Thyroid gland (tissue), 4 donors: Measurements from ENCODE around the gene SHC3. TPM values are rescaled to one million over a fixed set of nuclear protein-coding genes. Genes with fewer than 3 reads are reported as not detected.

ENCODE experiments used
- DNase-seq, 2 donors: peaks; one replicate each; pipeline ENCODE4 v3.0.0-alpha.2; 2019
- H3K27ac ChIP-seq, 3 donors: fragments of 200-600 bp; sonication (generic); 1 replicate in 2 of 3; 2 replicates in 1 of 3; pipeline ENCODE4 v1.5.1; 2016 to 2019; ENCODE audit warnings: mild to moderate bottlenecking in 1 of 3, moderate library complexity in 1 of 3
- H3K27me3 ChIP-seq: fragments of 200-600 bp; sonication (generic); one replicate; pipeline ENCODE4 v1.5.1; 2019
- H3K36me3 ChIP-seq, 2 donors: fragments of 200-600 bp; sonication (generic); one replicate each; pipeline ENCODE4 v1.5.1; 2016 to 2019
- H3K4me1 ChIP-seq, 2 donors: fragments of 200-600 bp; sonication (generic); one replicate each; pipeline ENCODE4 v1.5.1; 2017 to 2019
- H3K4me3 ChIP-seq, 3 donors: fragments of 200-600 bp; sonication (generic); replicated peaks in 1 of 3; 1 replicate in 2 of 3; 2 replicates in 1 of 3; pipeline ENCODE4 v1.5.1; 2016; ENCODE audit warnings: mild to moderate bottlenecking in 1 of 3
- H3K9me3 ChIP-seq: fragments of 200-600 bp; sonication (generic); one replicate; pipeline ENCODE4 v1.5.1; 2017
- CTCF ChIP-seq, 6 experiments: fragments of 200-600 bp in 3 of 6; fragments of 450-650 bp in 3 of 6; sonication (generic) in 3 of 6; IDR thresholded peaks; one replicate each; pipeline ENCODE4 v1.5.1; 2016 to 2019; ENCODE audit warnings: antibody characterized with exemption in 6 of 6, mild to moderate bottlenecking in 2 of 6, inconsistent platforms in 1 of 6, moderate library complexity in 1 of 6
- POLR2A ChIP-seq, 2 donors: fragments of 450-650 bp; IDR thresholded peaks; one replicate each; pipeline ENCODE4 v1.6.1; 2017; ENCODE audit warnings: antibody characterized with exemption in 2 of 2, mild to moderate bottlenecking in 2 of 2, moderate library complexity in 1 of 2
- WGBS, 2 donors: methylation state at CpG; one replicate each; pipeline ENCODE4 v1.1.5; 2017; 5-methylcytosine and 5-hydroxymethylcytosine counted together
- intact Hi-C: fragments of 100-400 bp; cut with DNase I; formaldehyde crosslinking; loops from one replicate; pipeline ENCODE4 v1.15.1; 2023
- total RNA-seq, 4 donors: library from RNA; depleted of rRNA; stranded (reverse); fragments of >200 nt; gene quantifications; one replicate each; pipeline ENCODE4 v1.2.3, GENCODE V29; 2016

SHC3 gene
- total RNA-seq, 4 donors from 2014 or later = 0.40 to 5.9 (median 1.2) TPM

GRCh38 chr9:89165880-89166279, 12.7 kb downstream of the SHC3 start:
- Histone ChIP-seq H3K9me3 (no peaks in the 10 kb centered on the region), H3K36me3 (no peaks in the 10 kb centered on the region), H3K27ac (no peak overlapping the region), H3K4me3 (no peak overlapping the region), H3K27me3 (no peaks in the 10 kb centered on the region), H3K4me1 (peaks cover 0 to 2% of the 10 kb centered on the region in 2 donors)
- intact Hi-C loops = no loop called here
- no peak for DNase-seq
- 83 to 95% methylated on average over 6 of the region's 6 CpGs for WGBS, 2 donors
- TF ChIP-seq POLR2A (IDR thresholded peaks at IDR 0.05) = no peak
- no peak for TF ChIP-seq CTCF (IDR thresholded peaks at IDR 0.05)

DNA sequence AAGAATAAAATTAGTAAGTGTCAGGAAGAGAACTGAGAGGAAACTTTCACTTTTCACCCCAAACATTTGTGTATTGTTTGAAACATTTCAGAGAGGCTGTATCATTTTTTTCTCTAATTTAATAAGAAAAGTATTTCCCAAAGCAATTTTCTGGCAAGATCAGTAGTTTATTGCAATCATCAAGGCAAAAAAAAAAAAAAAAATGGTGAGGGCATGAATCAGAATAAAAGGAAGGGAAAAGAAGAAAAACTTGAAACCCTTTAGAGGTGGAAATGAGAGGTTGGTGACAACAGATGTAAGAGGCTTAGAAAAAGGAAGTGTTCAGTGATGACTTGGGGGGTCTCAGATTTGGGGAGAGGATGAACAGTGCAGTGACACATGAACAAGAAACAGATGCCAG, 13.3 kb downstream of the SHC3 start:
- DNase-seq = no peak
- intact Hi-C loops = no loop called here
- H3K36me3 ChIP-seq = no peaks in the 10 kb centered on the region

DNA sequence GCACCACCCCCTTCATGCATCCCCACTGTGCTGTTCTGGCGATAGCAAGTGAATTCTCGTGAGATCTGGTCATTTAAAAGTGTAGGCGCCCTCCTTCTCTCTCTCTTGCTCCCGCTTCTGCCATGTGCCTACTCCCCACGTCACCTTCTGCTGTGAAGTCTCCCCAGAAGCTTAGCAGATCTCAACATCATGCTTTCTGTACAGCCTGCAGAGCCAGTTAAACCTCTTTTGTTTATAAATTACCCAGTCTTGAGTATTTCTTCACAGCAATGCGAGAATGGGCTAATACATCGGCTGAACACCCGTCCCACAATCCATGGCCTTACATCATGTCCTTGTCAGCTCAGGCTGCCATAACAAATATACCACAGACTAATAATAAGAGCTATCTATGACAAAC, 17.4 kb downstream of the SHC3 start:
- TF ChIP-seq POLR2A (IDR thresholded peaks at IDR 0.05) (no peak), CTCF (IDR thresholded peaks at IDR 0.05) (no peak)
- H3K27me3 ChIP-seq = no peaks in the 10 kb centered on the region
- H3K27ac ChIP-seq = no peak overlapping the region
- DNase-seq = no peak
- H3K36me3 ChIP-seq = no peaks in the 10 kb centered on the region
- no peak overlapping the region for H3K4me3 ChIP-seq
- no peaks in the 10 kb centered on the region for H3K4me1 ChIP-seq
- no peaks in the 10 kb centered on the region for H3K9me3 ChIP-seq
- WGBS, 2 donors = 90 to 91% methylated on average over 8 of the region's 8 CpGs
- intact Hi-C loops = no loop called here

More for the DNA sequence above, 13.3 kb downstream of the SHC3 start:
- H3K4me1 ChIP-seq = no peaks in the 10 kb centered on the region
- no peak overlapping the region for H3K27ac ChIP-seq
- H3K4me3 ChIP-seq = no peak overlapping the region
- no peak for TF ChIP-seq POLR2A (IDR thresholded peaks at IDR 0.05)
- no peak for TF ChIP-seq CTCF (IDR thresholded peaks at IDR 0.05)
- H3K27me3 ChIP-seq = no peaks in the 10 kb centered on the region
- H3K9me3 ChIP-seq = no peaks in the 10 kb centered on the region

DNA sequence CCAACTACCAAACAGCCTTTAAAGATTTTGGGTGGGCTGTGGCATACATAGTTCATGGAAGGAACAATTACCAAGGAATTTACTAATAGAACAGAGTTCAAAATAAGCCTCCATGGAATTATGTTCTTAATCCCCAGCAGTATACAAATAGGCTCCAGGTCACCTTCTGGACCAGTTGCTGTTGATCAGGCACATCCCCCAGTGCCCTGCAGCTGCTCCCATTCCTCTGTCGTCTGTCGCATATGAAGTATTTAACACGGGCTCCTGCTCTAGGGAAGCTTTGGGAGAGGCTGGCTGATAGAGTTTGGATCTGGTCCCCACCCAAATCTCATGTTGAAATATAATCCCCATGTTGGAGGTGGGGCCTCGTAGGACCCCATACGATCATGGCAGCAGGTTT, 17.8 kb downstream of the SHC3 start:
- Histone ChIP-seq H3K27ac (no peak overlapping the region), H3K36me3 (no peaks in the 10 kb centered on the region), H3K4me1 (no peaks in the 10 kb centered on the region), H3K27me3 (no peaks in the 10 kb centered on the region), H3K4me3 (no peak overlapping the region), H3K9me3 (no peaks in the 10 kb centered on the region)
- no peak for DNase-seq
- TF ChIP-seq POLR2A (IDR thresholded peaks at IDR 0.05) (no peak), CTCF (IDR thresholded peaks at IDR 0.05) (no peak)
- WGBS, 2 donors = 83 to 87% methylated on average over 5 of the region's 5 CpGs
- intact Hi-C loops = no loop called here

DNA sequence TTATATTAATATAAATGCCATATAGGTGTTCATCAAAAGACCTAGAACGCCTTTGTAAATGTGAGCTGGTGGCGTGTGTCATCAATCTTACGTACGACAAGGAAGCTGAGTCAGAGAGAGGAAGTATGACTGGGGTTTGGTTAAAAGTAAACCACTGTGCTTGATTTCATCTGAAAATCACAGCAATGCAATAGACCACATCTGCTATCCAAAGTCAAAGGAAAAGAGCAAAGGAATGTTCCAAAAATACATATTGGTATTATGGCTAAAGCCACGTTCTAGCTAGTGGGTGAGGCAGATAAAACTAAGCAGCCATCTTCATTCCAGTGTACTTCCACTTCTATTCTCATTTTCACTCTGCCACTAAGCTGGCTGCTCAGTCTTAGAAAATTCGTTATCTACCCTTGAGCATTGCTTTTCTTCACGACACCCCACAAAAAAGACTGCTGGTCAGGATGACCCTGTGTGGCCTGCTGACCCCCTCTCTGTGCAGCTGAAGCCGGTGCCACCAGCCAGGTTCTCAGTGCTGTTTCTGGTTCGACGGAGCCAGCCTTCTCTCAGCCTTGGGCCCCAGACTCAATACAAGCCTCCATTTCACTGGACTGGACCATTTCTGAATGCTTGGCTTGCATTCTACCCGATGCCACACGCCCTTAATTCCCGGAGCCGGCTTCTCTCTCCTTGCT, 23.8 kb downstream of the SHC3 start:
- H3K36me3 ChIP-seq = no peaks in the 10 kb centered on the region
- H3K4me1 ChIP-seq = no peaks in the 10 kb centered on the region
- intact Hi-C loops = no loop called here
- H3K4me3 ChIP-seq = no peak overlapping the region
- no peaks in the 10 kb centered on the region for H3K9me3 ChIP-seq
- DNase-seq = no peak
- no peak overlapping the region for H3K27ac ChIP-seq
- WGBS, 2 donors = 82 to 86% methylated on average over 14 of the region's 14 CpGs
- no peaks in the 10 kb centered on the region for H3K27me3 ChIP-seq
- TF ChIP-seq POLR2A (IDR thresholded peaks at IDR 0.05) (no peak), CTCF (IDR thresholded peaks at IDR 0.05) (no peak)
